ENCODE measurements around the gene CCDC158. TPM values are rescaled to one million over a fixed set of nuclear protein-coding genes. Genes with fewer than 3 reads are reported as not detected.
"Not testable (repeated sequence)": the region's sequence is repeated elsewhere in the genome, so short reads cannot be mapped to it uniquely, and the experiment has no call there.

Gene CCDC158
- total RNA-seq, 1 donor from 2014 or later: not detected

DNA sequence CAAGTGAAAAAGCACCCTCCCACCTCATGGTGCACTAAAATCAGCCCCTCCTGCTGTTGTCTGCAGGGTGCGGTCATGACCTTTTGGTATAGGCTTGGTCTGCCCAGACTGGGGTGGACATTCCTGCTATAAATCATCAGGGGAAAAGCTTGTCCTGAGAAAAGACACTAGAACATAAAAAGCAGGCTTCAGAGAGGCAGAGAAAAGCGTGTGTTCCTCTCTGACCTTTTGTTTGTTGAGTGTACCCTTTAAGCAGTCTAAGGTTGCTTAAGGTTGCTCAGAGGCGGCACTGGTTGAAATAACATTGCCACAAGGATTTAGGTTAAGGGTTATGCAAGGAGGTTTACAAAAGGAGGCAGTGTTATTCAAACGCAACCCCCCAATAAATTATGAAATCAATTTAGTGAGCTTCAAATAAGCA, 43.5 kb downstream of the CCDC158 start:
- no peaks in the 10 kb centered on the region for H3K4me1 Mint-ChIP-seq (ENCODE audit: low read depth)
- intact Hi-C loops (cut with micrococcal nuclease): no loop called here
- DNase-seq (ENCODE audit: low spot score): no peak
- no peak overlapping the region for H3K4me3 Mint-ChIP-seq
- no peaks in the 10 kb centered on the region for H3K36me3 Mint-ChIP-seq (ENCODE audit: low read depth)
- no peaks in the 10 kb centered on the region for H3K9me3 Mint-ChIP-seq
- H3K27ac Mint-ChIP-seq: no peak overlapping the region
- peaks cover 10% of the 10 kb centered on the region for H3K27me3 Mint-ChIP-seq (ENCODE audit: insufficient read depth)

DNA sequence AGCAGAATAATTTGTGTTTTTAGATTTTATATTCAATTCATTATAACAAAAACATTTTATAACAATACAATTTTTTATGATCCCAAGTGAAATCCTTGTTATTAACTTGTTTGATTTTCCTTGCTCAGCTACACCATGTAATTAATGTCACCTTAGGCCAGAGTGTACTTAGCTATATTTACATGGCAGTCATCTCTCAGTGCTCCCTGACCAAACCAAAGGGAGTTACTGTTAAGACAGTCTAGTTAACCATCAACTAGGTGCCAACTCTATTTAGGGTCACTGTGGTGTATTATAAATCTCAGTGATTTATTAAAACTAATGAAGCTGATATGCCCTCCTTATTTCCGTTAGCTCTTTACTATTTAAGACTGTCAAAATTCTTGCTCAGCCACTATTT, 44.4 kb downstream of the CCDC158 start:
- Mint-ChIP-seq H3K27me3 (ENCODE audit: insufficient read depth) (peaks cover 12% of the 10 kb centered on the region), H3K36me3 (ENCODE audit: low read depth) (no peaks in the 10 kb centered on the region), H3K4me1 (ENCODE audit: low read depth) (no peaks in the 10 kb centered on the region), H3K27ac (no peak overlapping the region), H3K9me3 (no peaks in the 10 kb centered on the region), H3K4me3 (no peak overlapping the region)
- intact Hi-C loops (cut with micrococcal nuclease): no loop called here
- no peak for DNase-seq (ENCODE audit: low spot score)

DNA sequence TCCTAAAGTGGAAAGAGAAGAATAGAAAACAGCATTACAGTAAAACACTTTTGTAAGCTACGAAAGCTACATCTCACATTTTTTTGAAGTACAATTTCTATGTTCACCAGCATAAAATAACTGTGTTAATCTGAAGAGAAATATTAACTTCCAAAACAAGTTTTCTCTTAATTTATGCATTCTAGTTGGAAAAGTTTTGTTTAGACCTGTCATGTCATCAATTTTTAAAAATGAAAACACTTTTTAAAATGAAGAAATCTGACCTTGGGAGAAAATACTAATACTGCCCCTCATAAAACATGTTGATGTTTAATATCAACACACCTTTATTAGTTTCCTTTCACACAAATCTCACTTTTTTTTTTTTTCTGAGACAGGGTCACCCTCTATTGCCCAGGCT, 45.2 kb downstream of the CCDC158 start:
- no peaks in the 10 kb centered on the region for H3K4me1 Mint-ChIP-seq (ENCODE audit: low read depth)
- H3K27ac Mint-ChIP-seq: no peak overlapping the region
- H3K27me3 Mint-ChIP-seq (ENCODE audit: insufficient read depth): peaks cover 12% of the 10 kb centered on the region
- DNase-seq (ENCODE audit: low spot score): no peak
- H3K36me3 Mint-ChIP-seq (ENCODE audit: low read depth): no peaks in the 10 kb centered on the region
- no peaks in the 10 kb centered on the region for H3K9me3 Mint-ChIP-seq
- no peak overlapping the region for H3K4me3 Mint-ChIP-seq
- intact Hi-C loops (cut with micrococcal nuclease): no loop called here

DNA sequence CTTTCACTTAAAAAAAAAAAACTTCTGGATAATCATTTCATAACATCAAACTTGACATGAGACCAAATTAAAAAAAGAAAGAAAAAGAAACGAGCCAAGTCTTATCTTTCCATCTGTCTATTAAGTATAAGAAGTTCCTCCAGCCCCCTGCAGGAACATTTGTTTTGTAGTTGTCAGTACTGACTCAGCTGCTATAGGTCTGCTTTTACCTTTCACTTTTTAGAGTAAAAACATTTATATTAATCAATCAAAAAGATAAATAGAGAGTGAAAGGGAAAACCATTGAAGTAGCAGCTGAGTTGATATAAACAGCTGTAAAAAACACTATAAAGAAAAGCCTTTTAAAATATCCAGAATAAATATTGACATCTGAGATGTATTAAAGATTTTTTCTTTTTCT, 46.1 kb downstream of the CCDC158 start:
- intact Hi-C loops (cut with micrococcal nuclease): no loop called here
- Mint-ChIP-seq H3K9me3 (no peaks in the 10 kb centered on the region), H3K36me3 (ENCODE audit: low read depth) (no peaks in the 10 kb centered on the region), H3K4me3 (no peak overlapping the region), H3K4me1 (ENCODE audit: low read depth) (no peaks in the 10 kb centered on the region), H3K27me3 (ENCODE audit: insufficient read depth) (peaks cover 16% of the 10 kb centered on the region), H3K27ac (no peak overlapping the region)
- no peak for DNase-seq (ENCODE audit: low spot score)

DNA sequence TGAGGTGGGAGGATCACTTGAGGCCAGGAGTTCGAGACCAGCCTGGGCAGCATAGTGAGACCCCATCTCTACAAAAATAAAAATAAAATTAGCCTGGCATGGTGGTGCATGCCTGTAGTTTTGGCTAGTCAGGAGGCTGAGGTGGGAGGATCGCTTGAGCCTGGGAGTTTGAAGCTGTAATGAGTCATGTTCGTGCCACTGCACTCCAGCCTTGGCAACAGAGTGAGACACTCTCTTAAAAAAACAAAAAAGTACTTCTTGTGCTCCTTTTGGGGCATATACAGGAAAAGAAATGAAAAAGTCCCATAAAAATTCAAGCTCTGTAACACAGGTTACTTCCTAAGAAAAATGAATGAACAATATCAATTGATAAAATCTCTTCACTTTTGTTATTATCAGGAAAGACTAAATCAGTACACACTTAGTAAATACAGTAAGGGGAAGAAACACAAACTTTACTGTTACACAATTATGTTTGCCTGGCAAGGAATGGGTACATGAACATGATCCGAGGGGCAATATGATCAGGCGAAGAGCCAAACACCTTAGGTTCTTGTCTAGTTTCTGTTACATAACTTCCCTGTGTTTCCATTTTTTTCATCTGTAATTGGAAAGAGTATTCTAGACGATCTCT, 46.9 kb downstream of the CCDC158 start:
- peaks cover 16% of the 10 kb centered on the region for H3K27me3 Mint-ChIP-seq (ENCODE audit: insufficient read depth)
- H3K4me3 Mint-ChIP-seq: no peak overlapping the region
- H3K36me3 Mint-ChIP-seq (ENCODE audit: low read depth): no peaks in the 10 kb centered on the region
- DNase-seq (ENCODE audit: low spot score): no peak
- H3K9me3 Mint-ChIP-seq: no peaks in the 10 kb centered on the region
- no peaks in the 10 kb centered on the region for H3K4me1 Mint-ChIP-seq (ENCODE audit: low read depth)
- H3K27ac Mint-ChIP-seq: no peak overlapping the region
- intact Hi-C loops (cut with micrococcal nuclease): no loop called here

DNA sequence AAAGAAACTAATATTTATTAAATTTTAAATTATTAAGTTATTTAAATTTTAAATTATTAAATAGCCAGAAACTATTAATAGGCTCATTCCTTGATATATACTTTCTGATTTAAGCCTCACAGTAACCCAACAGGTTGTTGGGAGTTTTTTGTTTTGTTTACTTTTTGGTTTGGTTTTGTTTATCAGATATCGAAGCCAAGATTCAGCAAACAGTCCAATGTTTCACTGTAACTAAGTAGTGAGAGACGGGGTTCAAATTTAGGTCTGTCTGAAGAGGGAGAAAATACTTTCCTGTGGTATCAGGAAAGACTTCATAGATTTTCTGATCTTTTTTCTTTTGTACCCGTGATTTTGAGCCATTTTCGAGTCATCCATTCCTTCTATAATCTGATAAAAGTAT, 54.2 kb downstream of the CCDC158 start:
- Mint-ChIP-seq H3K27me3 (ENCODE audit: insufficient read depth) (peaks cover 9% of the 10 kb centered on the region), H3K27ac (no peak overlapping the region), H3K36me3 (ENCODE audit: low read depth) (no peaks in the 10 kb centered on the region), H3K4me1 (ENCODE audit: low read depth) (no peaks in the 10 kb centered on the region), H3K9me3 (no peaks in the 10 kb centered on the region), H3K4me3 (no peak overlapping the region)
- intact Hi-C loops (cut with micrococcal nuclease): no loop called here
- DNase-seq (ENCODE audit: low spot score): no peak

DNA sequence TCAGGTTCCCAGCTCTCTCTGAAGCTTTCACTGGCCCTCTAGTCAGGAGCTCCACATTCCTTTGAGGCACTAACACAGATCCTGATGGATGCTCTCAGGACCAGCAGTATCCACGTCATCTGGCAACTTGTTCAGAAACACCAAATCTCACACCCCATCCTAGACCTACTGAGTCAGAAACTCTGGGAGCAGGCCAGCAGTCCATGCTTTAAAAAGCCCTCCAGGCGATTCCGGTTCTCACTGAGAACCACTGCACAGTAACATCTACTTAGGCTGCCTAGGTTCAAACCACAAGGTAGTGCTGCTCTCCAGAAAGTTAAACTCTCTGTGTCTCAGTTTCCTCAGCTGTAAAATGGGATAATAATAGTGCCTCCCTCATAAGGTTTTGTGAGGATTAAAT, 55.3 kb downstream of the CCDC158 start:
- no peak for DNase-seq (ENCODE audit: low spot score)
- Mint-ChIP-seq H3K9me3 (peaks cover 5% of the 10 kb centered on the region), H3K27ac (no peak overlapping the region), H3K27me3 (ENCODE audit: insufficient read depth) (peaks cover 9% of the 10 kb centered on the region), H3K36me3 (ENCODE audit: low read depth) (no peaks in the 10 kb centered on the region), H3K4me3 (no peak overlapping the region), H3K4me1 (ENCODE audit: low read depth) (no peaks in the 10 kb centered on the region)
- intact Hi-C loops (cut with micrococcal nuclease): no loop called here

DNA sequence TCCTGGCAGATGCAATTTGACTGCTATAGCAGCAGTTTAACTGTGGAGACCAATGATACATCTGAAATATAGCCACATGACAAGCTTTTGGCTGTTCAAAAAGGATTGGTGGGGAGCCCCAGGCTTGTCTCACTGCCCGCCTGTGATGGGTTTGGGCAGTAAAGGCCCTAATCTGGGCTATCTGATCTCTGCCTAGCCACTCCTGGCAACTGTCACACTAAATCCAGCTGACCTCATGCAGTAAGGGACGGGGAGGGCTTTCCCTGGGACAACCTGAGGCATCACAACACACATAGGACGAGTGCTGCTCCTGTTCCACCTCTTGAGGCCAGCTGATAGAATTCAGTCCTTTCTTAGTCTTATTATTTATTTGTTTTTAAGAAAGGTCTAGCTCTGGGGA, 56.2 kb downstream of the CCDC158 start:
- H3K9me3 Mint-ChIP-seq: peaks cover 7% of the 10 kb centered on the region
- no peak overlapping the region for H3K4me3 Mint-ChIP-seq
- H3K27ac Mint-ChIP-seq: no peak overlapping the region
- no peaks in the 10 kb centered on the region for H3K36me3 Mint-ChIP-seq (ENCODE audit: low read depth)
- H3K4me1 Mint-ChIP-seq (ENCODE audit: low read depth): no peaks in the 10 kb centered on the region
- H3K27me3 Mint-ChIP-seq (ENCODE audit: insufficient read depth): peaks cover 5% of the 10 kb centered on the region
- no peak for DNase-seq (ENCODE audit: low spot score)
- intact Hi-C loops (cut with micrococcal nuclease): no loop called here

DNA sequence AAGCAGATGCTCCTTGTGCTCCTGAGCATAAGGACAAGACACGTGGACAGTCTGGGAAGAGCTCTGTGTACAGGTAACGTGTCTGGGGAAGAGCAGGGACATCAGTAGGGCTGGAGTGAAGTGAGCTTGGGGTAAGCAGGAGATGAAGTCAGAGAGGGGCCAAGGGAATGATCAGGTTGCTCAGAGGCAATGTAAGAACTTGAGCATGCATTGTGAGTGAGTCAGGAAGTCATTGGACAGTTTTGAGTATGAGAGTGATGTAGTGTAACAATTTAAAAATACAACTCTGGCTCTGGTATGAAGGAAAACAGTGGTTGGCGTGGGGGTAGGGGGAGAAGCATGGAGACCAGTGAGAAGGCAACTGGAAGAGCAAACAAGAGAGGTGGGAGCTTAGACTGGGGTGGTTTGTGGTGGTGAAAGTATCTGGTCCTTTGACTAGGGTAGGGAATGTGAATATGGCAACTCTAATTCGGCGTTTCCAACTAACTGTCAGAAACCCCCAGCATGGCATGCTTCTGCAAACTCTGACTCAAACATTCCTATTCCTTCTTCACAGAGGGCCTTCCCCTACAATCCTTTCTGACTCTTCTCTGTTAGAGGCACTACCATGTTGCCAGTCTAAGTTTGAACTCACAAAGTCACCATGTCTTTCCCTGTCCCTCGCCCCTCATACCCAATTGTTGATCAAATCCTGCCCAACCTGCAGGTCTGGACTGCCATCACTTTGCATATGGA, 57.2 kb downstream of the CCDC158 start:
- Mint-ChIP-seq H3K9me3 (peaks cover 16% of the 10 kb centered on the region), H3K27me3 (ENCODE audit: insufficient read depth) (peaks cover 5% of the 10 kb centered on the region), H3K4me1 (ENCODE audit: low read depth) (peaks cover 6% of the 10 kb centered on the region), H3K36me3 (ENCODE audit: low read depth) (no peaks in the 10 kb centered on the region), H3K4me3 (no peak overlapping the region), H3K27ac (no peak overlapping the region)
- intact Hi-C loops (cut with micrococcal nuclease): no loop called here
- DNase-seq (ENCODE audit: low spot score): no peak

DNA sequence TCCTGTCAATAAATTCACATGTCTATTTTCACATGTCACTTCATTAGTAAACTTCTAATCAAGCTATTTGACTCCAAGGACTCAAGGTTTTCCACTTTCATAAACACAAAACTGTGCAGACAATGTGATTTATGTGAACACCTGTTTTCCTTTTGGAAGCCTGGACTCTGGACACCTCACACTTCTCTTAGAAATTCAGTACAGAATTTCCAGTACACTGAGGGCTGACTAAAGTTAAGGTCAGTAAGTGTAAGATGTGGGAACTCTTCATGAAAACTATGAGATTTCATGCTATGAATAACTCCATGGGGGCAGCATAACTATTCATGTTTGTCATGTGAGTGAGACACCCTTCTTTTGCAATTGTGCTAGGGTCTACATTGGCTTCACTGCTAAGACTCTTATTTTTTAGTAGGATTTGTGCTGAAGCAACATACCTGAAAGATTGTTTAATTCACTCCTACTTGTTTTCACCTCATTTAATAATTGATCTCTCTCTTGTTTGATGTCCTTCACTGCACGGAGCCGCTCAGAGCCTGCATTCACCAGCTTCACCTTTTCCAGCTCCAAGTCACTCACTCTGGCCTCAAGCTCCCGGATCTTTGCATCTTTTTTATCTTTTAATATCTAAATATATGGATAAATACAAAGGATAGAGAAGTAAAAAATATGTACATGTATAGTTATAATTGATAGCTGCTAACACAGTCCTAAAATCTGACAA, 59.1 kb downstream of the CCDC158 start:
- no peak for DNase-seq (ENCODE audit: low spot score)
- Mint-ChIP-seq H3K4me3 (no peak overlapping the region), H3K36me3 (ENCODE audit: low read depth) (no peaks in the 10 kb centered on the region), H3K27ac (no peak overlapping the region), H3K4me1 (ENCODE audit: low read depth) (peaks cover 7% of the 10 kb centered on the region), H3K9me3 (peaks cover 24% of the 10 kb centered on the region), H3K27me3 (ENCODE audit: insufficient read depth) (peaks cover 2% of the 10 kb centered on the region)
- intact Hi-C loops (cut with micrococcal nuclease): no loop called here

DNA sequence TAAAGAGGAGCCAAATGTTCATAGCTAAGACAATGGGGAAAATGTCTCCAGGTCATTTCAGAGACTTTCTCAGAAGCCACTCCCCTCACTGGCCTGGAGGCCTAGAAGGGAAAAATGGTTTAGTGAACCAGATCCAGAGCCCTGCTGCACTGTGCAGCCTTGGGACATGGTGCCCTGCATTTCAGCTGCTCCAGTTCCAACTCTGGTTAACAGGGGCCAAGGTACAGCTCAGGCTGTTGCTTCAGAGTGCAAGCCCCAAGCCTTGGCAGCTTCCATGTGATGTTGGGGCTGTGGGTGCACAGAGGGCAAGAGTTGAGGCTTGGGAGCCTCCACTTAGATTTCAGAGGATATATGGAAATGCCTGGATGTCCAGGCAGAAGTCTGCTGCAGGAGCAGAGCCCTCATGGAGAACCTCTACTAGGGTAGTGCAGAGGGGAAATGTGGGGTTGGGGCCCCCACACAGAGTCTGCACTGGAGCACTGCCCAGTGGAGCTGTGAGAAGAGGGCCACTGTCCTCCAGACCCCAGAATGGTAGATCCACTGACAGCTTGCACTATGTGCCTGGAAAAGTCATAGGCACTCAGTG, 61.0 kb downstream of the CCDC158 start:
- not testable (repeated sequence) for H3K27me3 Mint-ChIP-seq (ENCODE audit: insufficient read depth)

DNA sequence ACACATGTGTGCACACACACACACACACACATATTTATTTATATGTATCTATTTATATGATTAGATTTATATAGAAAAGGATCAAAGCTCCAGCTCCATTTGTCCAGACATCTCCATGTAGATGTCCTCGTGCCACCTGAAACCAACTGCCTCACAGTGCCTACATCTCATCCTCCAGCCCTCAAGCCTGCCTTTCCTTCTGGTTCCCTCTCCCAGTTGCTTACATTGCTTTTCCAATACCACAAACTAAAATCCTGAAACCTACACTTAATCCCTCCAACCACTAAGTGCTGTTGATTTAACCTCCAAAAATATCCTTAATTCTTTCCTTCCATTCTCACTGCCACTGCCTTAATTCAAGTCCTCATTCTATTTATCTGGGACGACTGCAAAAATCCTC, 63.0 kb downstream of the CCDC158 start:
- intact Hi-C loops (cut with micrococcal nuclease): no loop called here
- DNase-seq (ENCODE audit: low spot score): no peak
- no peak overlapping the region for H3K27ac Mint-ChIP-seq
- H3K9me3 Mint-ChIP-seq: peaks cover 24% of the 10 kb centered on the region
- H3K4me1 Mint-ChIP-seq (ENCODE audit: low read depth): peaks cover 21% of the 10 kb centered on the region
- H3K27me3 Mint-ChIP-seq (ENCODE audit: insufficient read depth): peaks cover 6% of the 10 kb centered on the region
- H3K36me3 Mint-ChIP-seq (ENCODE audit: low read depth): no peaks in the 10 kb centered on the region
- H3K4me3 Mint-ChIP-seq: no peak overlapping the region

More for the DNA sequence above, 61.0 kb downstream of the CCDC158 start:
- Mint-ChIP-seq H3K9me3 (peaks cover 24% of the 10 kb centered on the region), H3K4me1 (ENCODE audit: low read depth) (peaks cover 11% of the 10 kb centered on the region)
- H3K36me3 Mint-ChIP-seq (ENCODE audit: low read depth); H3K27ac Mint-ChIP-seq; DNase-seq (ENCODE audit: low spot score); H3K4me3 Mint-ChIP-seq; intact Hi-C loops (cut with micrococcal nuclease): not testable (repeated sequence)
